CD1c-positive myeloid dendritic cell (primary cell): ENCODE data around the gene CELF1.

Experiments
- DNase-seq: peaks from one replicate; pipeline ENCODE4 v3.0.0-alpha.2; 2016; ENCODE audit errors: extremely low spot score

CELF1 gene

GRCh38 chr11:47485107-47485506 is 67.8 kb downstream of the CELF1 start:
- DNase-seq: peak; percentile 67

DNA sequence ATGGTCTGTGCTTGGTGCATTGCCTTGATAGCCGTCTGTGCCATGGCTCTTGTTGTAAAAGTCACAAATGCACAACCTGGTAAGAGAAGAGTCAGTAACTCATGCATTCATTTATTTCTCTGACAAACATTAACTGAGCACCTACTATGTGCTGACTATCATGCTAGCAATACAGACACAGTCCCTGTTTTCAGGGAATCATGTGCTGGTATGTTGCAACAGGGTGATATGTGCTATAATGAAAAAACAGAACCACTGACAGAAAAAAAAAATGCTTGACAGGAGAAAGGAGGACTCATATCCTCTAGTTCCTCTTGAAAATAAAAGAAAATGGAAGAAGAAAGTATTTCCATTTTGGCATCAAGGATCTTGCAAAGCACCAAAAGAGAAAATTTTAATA is 69.5 kb downstream of the CELF1 start:
- peak; percentile 55 for DNase-seq

GRCh38 chr11:47480762-47481161 is 72.2 kb downstream of the CELF1 start:
- no peak for DNase-seq

- no peak for DNase-seq
Observed at GRCh38 chr11:47478651-47479329, 74.1 kb downstream of the CELF1 start.

DNA sequence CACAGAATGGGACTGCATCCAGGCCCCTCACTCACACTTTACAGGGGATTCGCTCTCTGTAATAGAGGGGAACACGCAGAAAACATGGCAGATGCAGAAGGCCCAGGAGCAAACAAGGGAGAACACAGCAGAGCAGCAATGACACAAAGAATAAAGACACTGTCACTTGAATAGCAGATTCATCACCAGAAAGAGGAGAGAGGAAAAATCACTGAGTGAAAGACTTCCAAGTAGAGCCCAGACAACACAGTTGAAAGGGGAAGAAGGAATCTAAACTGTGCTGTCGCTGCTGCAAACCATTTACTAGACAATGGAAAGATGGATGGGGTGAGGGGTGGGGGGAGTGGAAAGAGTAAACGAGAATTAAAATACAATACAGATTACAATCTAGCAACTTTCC is 75.2 kb downstream of the CELF1 start:
- no peak for DNase-seq

DNA sequence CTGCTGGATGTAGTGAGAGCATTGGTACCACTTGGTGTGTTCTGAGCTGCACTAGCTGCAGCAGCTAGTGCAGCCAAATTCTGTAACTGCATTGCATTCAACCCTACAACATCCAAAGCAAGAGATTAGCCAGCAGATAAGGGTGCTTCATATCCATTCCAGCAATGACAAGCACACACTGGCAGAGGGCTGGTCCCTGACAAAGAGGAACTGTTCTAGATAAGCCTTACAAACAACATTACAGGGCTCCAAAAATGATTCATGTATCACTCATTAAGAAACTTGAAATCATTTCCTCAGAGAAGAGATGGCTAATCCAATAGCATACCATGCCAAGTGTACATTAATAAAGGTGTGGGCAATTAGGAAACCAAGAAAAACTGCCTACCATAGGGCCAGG is 75.6 kb downstream of the CELF1 start:
- DNase-seq: peak; percentile 60

DNA sequence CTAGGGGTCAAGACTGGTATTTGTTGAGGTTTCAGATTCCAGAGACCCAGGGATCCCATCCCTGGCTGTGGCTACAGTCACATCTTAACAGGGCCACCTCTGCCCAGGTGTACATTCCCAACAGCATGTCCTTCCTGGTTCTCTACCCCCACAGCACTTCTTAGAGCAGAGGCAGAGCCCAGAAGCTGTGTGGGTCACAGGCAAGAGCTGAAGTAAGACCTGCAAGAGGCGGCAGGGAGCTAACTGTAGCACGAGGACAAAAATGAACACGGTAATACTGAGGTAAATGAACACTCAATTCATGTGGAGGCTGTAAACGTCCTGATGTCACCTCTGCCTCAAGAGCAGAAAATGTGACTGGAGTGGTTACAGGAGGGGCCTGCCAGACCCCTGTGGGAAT is 82.3 kb downstream of the CELF1 start:
- no peak for DNase-seq

GRCh38 chr11:47469361-47470179 is 83.4 kb downstream of the CELF1 start:
- peak; percentile 16 for DNase-seq

GRCh38 chr11:47468598-47469214 is 84.2 kb downstream of the CELF1 start:
- DNase-seq: peak; percentile 68

DNA sequence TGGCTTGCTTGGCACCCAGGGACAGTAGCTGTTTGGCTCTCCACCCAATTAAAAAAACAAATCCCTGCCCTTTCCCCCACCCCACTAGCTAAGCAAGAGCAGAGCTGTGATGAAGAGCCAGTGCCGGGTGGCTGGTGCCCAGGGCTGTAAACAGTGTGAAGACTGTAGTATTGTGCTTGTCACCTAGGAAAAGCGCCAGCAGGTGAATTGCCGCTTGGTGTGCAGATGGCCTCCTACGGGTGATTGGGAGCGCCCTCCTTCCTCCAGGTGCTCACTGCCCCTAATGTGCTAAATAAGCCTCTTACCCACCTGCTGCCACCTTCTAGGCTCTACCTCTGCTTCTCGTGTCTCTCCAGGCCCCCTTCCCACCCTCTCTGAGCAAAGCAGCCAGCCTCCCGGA is 85.6 kb downstream of the CELF1 start:
- DNase-seq: no peak

- no peak for DNase-seq
Observed at GRCh38 chr11:47466701-47467250, 86.2 kb downstream of the CELF1 start.

DNA sequence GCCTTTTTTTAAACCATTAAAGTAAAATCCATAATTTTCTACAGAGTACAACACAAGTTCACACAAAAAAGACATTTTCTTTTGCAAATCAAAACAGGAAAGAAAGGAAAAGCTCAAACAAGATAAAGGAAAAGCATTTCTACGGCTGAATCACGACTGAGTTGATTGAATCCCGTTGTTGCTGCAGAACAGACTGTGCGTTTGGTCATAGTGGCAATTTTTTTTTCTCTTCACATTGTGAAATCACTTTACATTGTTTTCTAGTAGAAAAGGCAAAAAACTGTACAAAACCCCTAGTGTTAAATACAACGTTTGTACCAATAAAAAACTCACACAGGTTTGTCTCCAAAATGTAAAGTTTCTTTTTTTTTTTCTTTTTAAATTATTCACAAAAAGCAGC is 86.7 kb downstream of the CELF1 start:
- DNase-seq: no peak

DNA sequence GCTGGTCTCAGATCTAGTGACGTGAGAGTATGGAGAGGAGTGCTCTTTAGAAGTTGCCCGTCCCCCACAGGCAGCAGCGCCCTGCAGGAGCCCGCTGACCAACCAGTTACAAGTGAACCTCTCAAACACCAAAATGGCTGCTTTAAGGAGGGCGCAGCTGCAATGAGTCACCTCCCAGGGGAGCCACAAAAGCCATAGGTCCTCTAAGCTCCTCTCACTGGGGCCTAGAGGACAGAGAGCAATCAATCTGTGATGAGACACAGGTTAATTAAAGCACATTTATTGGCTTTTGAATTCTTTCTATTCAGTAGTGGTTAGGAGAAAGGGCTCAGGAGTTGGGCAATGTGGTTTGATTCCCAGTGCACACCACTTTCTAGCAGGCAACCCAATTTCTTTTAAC is 88.4 kb downstream of the CELF1 start:
- no peak for DNase-seq

DNA sequence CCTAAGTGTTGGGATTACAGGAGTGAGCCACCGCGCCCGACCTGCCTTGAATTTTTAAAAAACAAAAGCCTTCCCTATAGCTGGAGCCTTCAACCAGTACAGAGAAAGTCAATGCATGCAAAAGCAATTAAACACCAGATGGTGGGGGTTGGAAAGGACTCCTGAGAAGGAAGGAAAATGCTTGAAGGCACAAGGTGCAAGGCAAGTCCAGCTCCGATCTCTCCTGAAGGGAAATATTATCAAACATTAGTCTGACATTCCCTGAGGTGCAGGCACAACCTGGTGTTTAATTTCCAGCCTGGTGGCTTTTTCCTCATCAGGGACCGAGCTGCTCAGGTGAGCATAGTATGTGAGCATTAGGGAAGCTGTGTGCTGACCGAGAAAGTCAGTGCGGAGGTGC is 91.1 kb downstream of the CELF1 start:
- no peak for DNase-seq

GRCh38 chr11:47460571-47461235 is 92.2 kb downstream of the CELF1 start:
- no peak for DNase-seq

DNA sequence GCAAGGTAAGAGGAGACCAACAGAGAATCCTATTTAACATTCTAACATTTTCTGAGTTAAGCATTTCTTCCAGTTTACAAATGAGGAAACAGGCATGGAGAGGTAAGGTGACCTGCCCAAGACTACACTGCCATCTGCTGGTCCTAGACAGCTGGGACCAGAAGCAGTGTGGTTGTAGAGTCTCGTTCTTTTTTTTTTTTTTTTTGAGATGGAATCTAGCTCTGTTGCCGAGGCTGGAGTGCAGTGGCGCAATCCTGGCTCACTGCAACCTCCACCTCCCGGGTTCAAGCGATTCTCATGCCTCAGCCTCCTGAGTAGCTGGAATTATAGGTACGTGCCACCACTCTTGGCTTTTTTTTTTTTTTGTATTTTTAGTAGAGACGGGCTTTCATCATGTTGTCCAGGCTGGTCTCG is 98.7 kb downstream of the CELF1 start:
- peak; percentile 75 for DNase-seq

DNA sequence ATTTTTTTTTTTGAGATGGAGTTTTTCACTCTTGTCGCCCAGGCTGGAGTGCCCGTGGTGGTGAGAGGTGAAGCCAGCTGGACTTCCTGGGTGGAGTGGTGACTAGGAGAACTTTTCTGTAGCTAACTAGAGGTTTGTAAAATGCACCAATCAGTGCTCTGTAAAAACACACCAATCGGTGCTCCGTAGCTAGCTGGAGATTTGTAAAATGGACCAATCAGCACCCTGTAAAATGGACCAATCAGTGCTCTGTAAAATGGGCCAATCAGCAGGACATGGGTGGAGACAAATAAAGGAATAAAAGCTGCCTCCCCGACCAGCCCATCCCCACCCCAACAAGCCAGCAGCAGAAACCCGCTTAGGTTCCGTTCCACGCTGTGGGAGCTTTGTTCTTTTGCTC is 99.6 kb downstream of the CELF1 start:
- no peak for DNase-seq

GRCh38 chr11:47451990-47452389 is 100.9 kb downstream of the CELF1 start:
- DNase-seq: no peak

DNA sequence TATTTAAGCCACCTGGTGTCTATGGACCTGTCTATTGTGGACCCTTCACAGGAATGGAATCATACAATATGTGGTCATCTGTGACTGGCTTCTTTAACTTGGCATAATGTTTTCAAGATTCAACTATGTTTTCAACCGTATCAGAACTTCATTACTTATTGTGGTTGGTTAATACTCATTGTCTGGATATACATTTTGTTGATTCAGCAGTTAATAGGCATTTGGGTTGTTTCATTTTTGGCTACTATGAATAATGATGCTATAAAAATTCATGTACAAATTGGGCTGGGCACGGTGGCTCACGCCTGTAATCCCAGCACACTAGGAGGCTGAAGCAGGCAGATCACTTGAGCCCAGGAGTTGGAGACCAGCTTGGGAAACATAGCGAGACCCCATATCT is 101.5 kb downstream of the CELF1 start:
- no peak for DNase-seq

- no peak for DNase-seq
Observed at GRCh38 chr11:47449541-47449940, 103.4 kb downstream of the CELF1 start.

- DNase-seq: no peak
Observed at GRCh38 chr11:47448566-47449427, 104.1 kb downstream of the CELF1 start, which contains the start of gene RAPSN. RAPSN (minus strand) TSS chr11:47449136; CDS start chr11:47448964, 172 bp downstream.
